Astrocyte (in vitro differentiated cells and primary cell): ENCODE results near the gene C11orf98. TPM values are rescaled to one million over a fixed set of nuclear protein-coding genes. Genes with fewer than 3 reads are reported as not detected.
A peak's percentile ranks its signal among the peaks of the same experiment; 100 is the strongest.

Experiments
- DNase-seq: peaks from one replicate; pipeline ENCODE4 v3.0.0-alpha.2; 2010; ENCODE audit warnings: low read depth
- FAIRE-seq: peaks from 2 replicates; lab custom pipeline; 2011; peaks lifted over from hg19 to GRCh38; lab: Jason Lieb, UNC
- H2AFZ ChIP-seq: 2 replicates; pipeline ENCODE4 v1.6.0; 2012; ENCODE audit warnings: low read depth, low read length, inconsistent platforms
- H3K27ac ChIP-seq: 2 replicates; pipeline ENCODE4 v1.5.1; 2011; ENCODE audit warnings: low read depth, low read length, inconsistent platforms
- H3K27me3 ChIP-seq: 2 replicates; pipeline ENCODE4 v1.6.0; 2011; ENCODE audit warnings: low read length, inconsistent platforms; ENCODE audit not compliant: insufficient read depth
- H3K36me3 ChIP-seq: 2 replicates; pipeline ENCODE4 v1.5.1; 2011; ENCODE audit warnings: low read length, inconsistent platforms; ENCODE audit not compliant: insufficient read depth
- H3K4me1 ChIP-seq: 2 replicates; pipeline ENCODE4 v1.5.1; 2011; ENCODE audit warnings: low read length, inconsistent platforms; ENCODE audit not compliant: insufficient read depth
- H3K4me2 ChIP-seq: 2 replicates; pipeline ENCODE4 v1.6.0; 2012; ENCODE audit warnings: low read length, inconsistent platforms
- H3K4me3 ChIP-seq: 2 replicates; pipeline ENCODE4 v1.5.1; 2011; ENCODE audit warnings: low read depth, mild to moderate bottlenecking, low read length, inconsistent platforms; ENCODE audit not compliant: insufficient read depth
- H3K79me2 ChIP-seq: 2 replicates; pipeline ENCODE4 v1.6.0; 2012; ENCODE audit warnings: mild to moderate bottlenecking, low read length, inconsistent platforms; ENCODE audit not compliant: insufficient read depth
- H3K9ac ChIP-seq: 2 replicates; pipeline ENCODE4 v1.6.0; 2012; ENCODE audit warnings: mild to moderate bottlenecking, low read length, inconsistent platforms
- H3K9me3 ChIP-seq: 2 replicates; pipeline ENCODE4 v1.5.1; 2012; ENCODE audit warnings: low read depth, mild to moderate bottlenecking, low read length, inconsistent platforms; ENCODE audit not compliant: insufficient read depth
- H4K20me1 ChIP-seq: 2 replicates; pipeline ENCODE4 v1.6.0; 2012; ENCODE audit warnings: low read length, inconsistent platforms; ENCODE audit not compliant: insufficient read depth
- H3K27ac Mint-ChIP-seq: one replicate; pipeline ENCODE4 v1.8.0; 2021; ENCODE audit warnings: mild to moderate bottlenecking, mixed read lengths; ENCODE audit not compliant: unreplicated experiment
- H3K27me3 Mint-ChIP-seq: one replicate; pipeline ENCODE4 v1.8.0; 2021; ENCODE audit warnings: low read depth, mixed read lengths; ENCODE audit not compliant: unreplicated experiment
- H3K36me3 Mint-ChIP-seq: one replicate; pipeline ENCODE4 v1.8.0; 2021; ENCODE audit warnings: low read depth, mixed read lengths; ENCODE audit not compliant: unreplicated experiment
- H3K4me1 Mint-ChIP-seq: one replicate; pipeline ENCODE4 v1.8.0; 2021; ENCODE audit warnings: low read depth, mixed read lengths; ENCODE audit not compliant: unreplicated experiment
- H3K4me3 Mint-ChIP-seq: one replicate; pipeline ENCODE4 v1.8.0; 2021; ENCODE audit warnings: mild to moderate bottlenecking, moderate library complexity, mixed read lengths; ENCODE audit not compliant: unreplicated experiment
- H3K9me3 Mint-ChIP-seq: one replicate; pipeline ENCODE4 v1.8.0; 2021; ENCODE audit warnings: mild to moderate bottlenecking, mixed read lengths; ENCODE audit not compliant: unreplicated experiment
- EZH2 ChIP-seq: IDR thresholded peaks from 2 replicates; pipeline ENCODE4 v1.6.1; 2012; ENCODE audit warnings: mild to moderate bottlenecking, low read length, inconsistent platforms; ENCODE audit not compliant: insufficient read depth
- total RNA-seq: library from RNA; stranded (reverse); gene quantifications from 2 replicates; pipeline ENCODE4 v1.2.1, GENCODE V29; 2021
- TF ChIP-seq, protein P1 (sequence below): IDR thresholded peaks from 2 replicates; pipeline ENCODE4 v1.5.1; 2011; ENCODE audit warnings: low read depth, mild to moderate bottlenecking, inconsistent platforms, low read length, moderate library complexity; ENCODE audit not compliant: insufficient read depth

The C11orf98 gene
- total RNA-seq, 1 donor from 2014 or later: 69.8 TPM

DNA sequence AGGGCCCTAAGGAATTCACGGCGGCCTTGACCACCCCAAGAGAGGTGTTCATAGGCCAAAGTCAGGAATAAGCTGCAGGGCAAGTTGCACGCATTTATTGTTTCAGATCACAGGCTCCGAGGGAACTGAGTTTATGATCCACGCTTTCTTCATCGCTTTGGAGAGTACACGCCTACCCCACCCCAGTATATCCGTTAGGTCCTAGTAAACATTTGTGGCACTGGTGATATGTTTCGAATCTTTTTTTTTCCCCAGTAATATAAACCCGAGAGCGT is 19.4 kb downstream of the C11orf98 start:
- Histone ChIP-seq H3K4me2 (peak overlapping the region; percentile 93), H3K36me3 (peaks cover 19% of the 10 kb centered on the region), H3K27me3 (no peaks in the 10 kb centered on the region), H3K27ac (peak overlapping the region; percentile 98), H3K4me1 (peaks cover 3% of the 10 kb centered on the region), H3K4me3 (peak overlapping the region; percentile 96), H3K79me2 (peaks cover 77% of the 10 kb centered on the region), H3K9ac (peak overlapping the region; percentile 100), H4K20me1 (peaks cover 29% of the 10 kb centered on the region), H2AFZ (peak overlapping the region; percentile 67), H3K9me3 (no peaks in the 10 kb centered on the region)
- no peak for FAIRE-seq
- Mint-ChIP-seq H3K27ac (peak overlapping the region; percentile 93), H3K4me1 (peaks cover 5% of the 10 kb centered on the region), H3K9me3 (no peaks in the 10 kb centered on the region), H3K4me3 (peak overlapping the region; percentile 98), H3K36me3 (peaks cover 2% of the 10 kb centered on the region), H3K27me3 (no peaks in the 10 kb centered on the region)
- no peak for DNase-seq
- TF ChIP-seq EZH2: no peak
- TF ChIP-seq, protein P1, sequence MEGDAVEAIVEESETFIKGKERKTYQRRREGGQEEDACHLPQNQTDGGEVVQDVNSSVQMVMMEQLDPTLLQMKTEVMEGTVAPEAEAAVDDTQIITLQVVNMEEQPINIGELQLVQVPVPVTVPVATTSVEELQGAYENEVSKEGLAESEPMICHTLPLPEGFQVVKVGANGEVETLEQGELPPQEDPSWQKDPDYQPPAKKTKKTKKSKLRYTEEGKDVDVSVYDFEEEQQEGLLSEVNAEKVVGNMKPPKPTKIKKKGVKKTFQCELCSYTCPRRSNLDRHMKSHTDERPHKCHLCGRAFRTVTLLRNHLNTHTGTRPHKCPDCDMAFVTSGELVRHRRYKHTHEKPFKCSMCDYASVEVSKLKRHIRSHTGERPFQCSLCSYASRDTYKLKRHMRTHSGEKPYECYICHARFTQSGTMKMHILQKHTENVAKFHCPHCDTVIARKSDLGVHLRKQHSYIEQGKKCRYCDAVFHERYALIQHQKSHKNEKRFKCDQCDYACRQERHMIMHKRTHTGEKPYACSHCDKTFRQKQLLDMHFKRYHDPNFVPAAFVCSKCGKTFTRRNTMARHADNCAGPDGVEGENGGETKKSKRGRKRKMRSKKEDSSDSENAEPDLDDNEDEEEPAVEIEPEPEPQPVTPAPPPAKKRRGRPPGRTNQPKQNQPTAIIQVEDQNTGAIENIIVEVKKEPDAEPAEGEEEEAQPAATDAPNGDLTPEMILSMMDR: no peak

DNA sequence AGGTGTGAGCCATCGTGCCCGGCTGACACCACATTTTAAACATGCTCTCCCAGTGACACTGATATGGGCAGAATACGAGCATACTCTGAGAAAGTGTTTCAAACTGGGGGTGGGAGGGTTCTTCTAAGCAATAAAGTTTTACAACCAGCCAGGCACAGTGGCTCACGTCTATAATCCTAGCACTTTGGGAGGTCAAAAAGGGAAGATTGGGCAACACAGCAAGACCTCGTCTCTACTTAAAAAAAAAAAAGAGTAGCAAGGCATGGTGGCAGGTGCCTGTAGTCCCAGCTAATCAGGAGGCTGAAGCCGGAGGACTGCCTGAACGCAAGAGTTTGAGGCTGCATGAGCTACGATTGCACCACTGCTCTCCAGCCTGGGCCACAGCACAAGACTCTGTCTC is 20.8 kb downstream of the C11orf98 start:
- peaks cover 7% of the 10 kb centered on the region for H3K36me3 Mint-ChIP-seq
- no peak for FAIRE-seq
- no peak for DNase-seq

GRCh38 chr11:62632492-62632891 is 32.5 kb downstream of the C11orf98 start:
- no peaks in the 10 kb centered on the region for H3K9me3 Mint-ChIP-seq
- H3K4me3 Mint-ChIP-seq: no peak overlapping the region
- no peak overlapping the region for H2AFZ ChIP-seq
- H3K79me2 ChIP-seq: peaks cover 9% of the 10 kb centered on the region
- H3K27me3 Mint-ChIP-seq: no peaks in the 10 kb centered on the region
- H3K36me3 Mint-ChIP-seq: peaks cover 31% of the 10 kb centered on the region
- no peak for TF ChIP-seq EZH2
- TF ChIP-seq, protein P1: no peak
- no peak overlapping the region for H3K9ac ChIP-seq
- DNase-seq: no peak
- no peak overlapping the region for H3K4me3 ChIP-seq
- H3K27me3 ChIP-seq: no peaks in the 10 kb centered on the region
- H3K9me3 ChIP-seq: no peaks in the 10 kb centered on the region
- H4K20me1 ChIP-seq: peaks cover 28% of the 10 kb centered on the region
- no peaks in the 10 kb centered on the region for H3K4me1 ChIP-seq
- H3K27ac Mint-ChIP-seq: no peak overlapping the region
- no peak overlapping the region for H3K4me2 ChIP-seq
- no peaks in the 10 kb centered on the region for H3K4me1 Mint-ChIP-seq
- H3K36me3 ChIP-seq: peaks cover 65% of the 10 kb centered on the region
- FAIRE-seq: no peak
- no peak overlapping the region for H3K27ac ChIP-seq

More for the DNA sequence above, 20.8 kb downstream of the C11orf98 start:
- Histone ChIP-seq H2AFZ (no peak overlapping the region), H3K27me3 (no peaks in the 10 kb centered on the region), H3K4me2 (no peak overlapping the region), H3K9me3 (no peaks in the 10 kb centered on the region), H4K20me1 (peaks cover 35% of the 10 kb centered on the region), H3K27ac (no peak overlapping the region), H3K9ac (no peak overlapping the region), H3K4me1 (peaks cover 3% of the 10 kb centered on the region), H3K4me3 (no peak overlapping the region), H3K79me2 (peaks cover 77% of the 10 kb centered on the region), H3K36me3 (peaks cover 20% of the 10 kb centered on the region)
- H3K27ac Mint-ChIP-seq: peak overlapping the region; percentile 26
- peaks cover 5% of the 10 kb centered on the region for H3K4me1 Mint-ChIP-seq
- no peak for TF ChIP-seq EZH2
- TF ChIP-seq, protein P1: no peak
- no peaks in the 10 kb centered on the region for H3K27me3 Mint-ChIP-seq
- H3K9me3 Mint-ChIP-seq: no peaks in the 10 kb centered on the region
- H3K4me3 Mint-ChIP-seq: no peak overlapping the region
